AG04450 (cell line): ENCODE measurements around the gene CIITA. TPM values are rescaled to one million over a fixed set of nuclear protein-coding genes. Genes with fewer than 3 reads are reported as not detected.
A peak's percentile ranks its signal among the peaks of the same experiment; 100 is the strongest.

ENCODE experiments used
- CTCF ChIA-PET: fragments of 300-600, 350-600 bp; formaldehyde crosslinking; extraction: SDS; loops from one replicate; lab custom pipeline; 2022; ENCODE audit warnings: antibody characterized with exemption, inconsistent platforms; lab: Charles Lee
- POLR2A ChIA-PET: fragments of 350-600 bp; formaldehyde crosslinking; extraction: SDS; loops from one replicate; lab custom pipeline; 2021; ENCODE audit warnings: antibody characterized with exemption, inconsistent platforms; lab: Yijun Ruan, JAX
- DNase-seq: peaks from one replicate; pipeline ENCODE4 v3.0.0-alpha.2; 2011; ENCODE audit warnings: low read depth, low spot score
- H3K27ac ChIP-seq: one replicate; pipeline ENCODE4 v1.5.1; 2012; ENCODE audit warnings: low read depth, low read length, control low read depth
- H3K27me3 ChIP-seq: one replicate; pipeline ENCODE4 v1.6.0; 2012; ENCODE audit warnings: low read length; ENCODE audit not compliant: control insufficient read depth, insufficient read depth
- H3K4me3 ChIP-seq: 2 replicates; pipeline ENCODE4 v1.5.1; 2011; ENCODE audit warnings: mild to moderate bottlenecking, low read depth, low read length, control low read depth
- H3K9me3 ChIP-seq: 2 replicates; pipeline ENCODE4 v1.5.1; 2012; ENCODE audit warnings: low read length; ENCODE audit not compliant: control insufficient read depth, insufficient read depth
- polyA plus RNA-seq: library from polyadenylated mRNA; depleted of rRNA; stranded (reverse); fragments of >200 nt; gene quantifications from 2 replicates; pipeline ENCODE4 v1.2.3, GENCODE V29; 2011; rRNA removed
- TF ChIP-seq, protein P1 (sequence below): IDR thresholded peaks from 2 replicates; pipeline ENCODE4 v1.5.1; 2011; ENCODE audit warnings: low read depth, low read length, control low read depth, inconsistent platforms

CIITA gene
- polyA plus RNA-seq, 1 experiment = 0.04 TPM

DNA sequence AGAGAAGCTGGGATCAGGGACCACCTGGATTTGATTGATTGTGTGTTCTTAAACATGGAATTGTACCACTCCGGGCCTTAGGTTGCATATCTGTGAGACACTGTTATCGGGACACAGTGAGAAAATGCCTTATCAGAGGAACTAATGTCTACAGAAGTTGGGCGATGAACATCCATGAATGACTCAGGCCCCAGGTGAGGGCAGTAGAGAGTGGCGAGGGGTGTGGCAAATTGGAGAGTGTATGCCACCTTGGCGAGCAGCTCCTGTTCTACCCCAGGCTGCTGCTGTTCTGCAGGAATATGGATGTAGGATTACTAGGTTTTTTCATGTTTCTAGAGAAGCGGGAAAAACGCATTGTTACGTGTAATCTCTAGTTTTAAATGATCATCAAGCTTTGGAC lies 106.2 kb downstream of the CIITA start:
- POLR2A ChIA-PET = interaction anchor here (0.5 to 3.3 kb wide), 5 partner anchors 22 to 836 kb away, joined by 3 to 16 read pairs (median 4); partner anchors contain the start of gene SOCS1

DNA sequence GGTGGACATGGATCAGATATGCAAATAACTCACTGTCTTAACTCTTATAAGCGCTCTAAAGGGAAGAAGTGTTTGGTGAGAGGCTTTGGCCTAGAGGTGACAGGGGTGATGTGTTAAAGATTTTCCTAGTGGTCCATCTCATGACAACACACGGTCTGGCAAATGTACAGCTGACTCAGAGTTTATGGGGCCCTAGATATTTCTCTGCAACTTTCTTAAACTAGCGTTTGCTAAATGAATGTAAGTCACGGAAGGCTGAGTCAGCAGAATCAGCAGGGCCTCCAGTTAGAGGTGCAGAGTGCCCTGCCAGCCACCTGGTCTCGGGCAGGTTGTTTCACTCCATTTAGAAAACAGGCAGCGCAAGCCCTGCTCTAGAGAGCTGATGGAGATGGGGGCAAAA lies 107.5 kb downstream of the CIITA start:
- no peak overlapping the region for H3K4me3 ChIP-seq
- ChIA-PET POLR2A (interaction anchor here (0.6 to 3.3 kb wide), 5 partner anchors 21 to 271 kb away, joined by 3 to 16 read pairs (median 4); partner anchors contain the start of gene SOCS1), CTCF (interaction anchor here (0.8 to 1.9 kb wide), 5 partner anchors 13 to 274 kb away, joined by 3 to 10 read pairs (median 7); partner anchors contain the start of gene SOCS1)
- peak overlapping the region; percentile 58 for H3K27ac ChIP-seq
- no peaks in the 10 kb centered on the region for H3K27me3 ChIP-seq
- H3K9me3 ChIP-seq = no peaks in the 10 kb centered on the region
- DNase-seq = peak; percentile 65
- TF ChIP-seq, protein P1, sequence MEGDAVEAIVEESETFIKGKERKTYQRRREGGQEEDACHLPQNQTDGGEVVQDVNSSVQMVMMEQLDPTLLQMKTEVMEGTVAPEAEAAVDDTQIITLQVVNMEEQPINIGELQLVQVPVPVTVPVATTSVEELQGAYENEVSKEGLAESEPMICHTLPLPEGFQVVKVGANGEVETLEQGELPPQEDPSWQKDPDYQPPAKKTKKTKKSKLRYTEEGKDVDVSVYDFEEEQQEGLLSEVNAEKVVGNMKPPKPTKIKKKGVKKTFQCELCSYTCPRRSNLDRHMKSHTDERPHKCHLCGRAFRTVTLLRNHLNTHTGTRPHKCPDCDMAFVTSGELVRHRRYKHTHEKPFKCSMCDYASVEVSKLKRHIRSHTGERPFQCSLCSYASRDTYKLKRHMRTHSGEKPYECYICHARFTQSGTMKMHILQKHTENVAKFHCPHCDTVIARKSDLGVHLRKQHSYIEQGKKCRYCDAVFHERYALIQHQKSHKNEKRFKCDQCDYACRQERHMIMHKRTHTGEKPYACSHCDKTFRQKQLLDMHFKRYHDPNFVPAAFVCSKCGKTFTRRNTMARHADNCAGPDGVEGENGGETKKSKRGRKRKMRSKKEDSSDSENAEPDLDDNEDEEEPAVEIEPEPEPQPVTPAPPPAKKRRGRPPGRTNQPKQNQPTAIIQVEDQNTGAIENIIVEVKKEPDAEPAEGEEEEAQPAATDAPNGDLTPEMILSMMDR = no peak

More for the DNA sequence above, 106.2 kb downstream of the CIITA start:
- TF ChIP-seq, protein P1 = 0 out of 2 replicates have a peak, but pooled peaks have one; percentile 4
- no peak overlapping the region for H3K27ac ChIP-seq
- H3K27me3 ChIP-seq = no peaks in the 10 kb centered on the region
- no peaks in the 10 kb centered on the region for H3K9me3 ChIP-seq
- no peak for DNase-seq
- CTCF ChIA-PET = interaction anchor here (0.5 to 1.9 kb wide), 2 partner anchors 12 to 209 kb away, joined by 3 to 7 read pairs; no protein-coding TSS in a partner anchor
- no peak overlapping the region for H3K4me3 ChIP-seq

Other genes starting within 250 kb of the CIITA start
- gene TEKT5, start 182.3 kb upstream of the CIITA start, polyA plus RNA-seq = 0.05 and 0.15 TPM in 2 replicates
- 23.0 and 23.6 TPM in 2 replicates for gene NUBP1, start 133.4 kb upstream of the CIITA start, polyA plus RNA-seq
- gene TVP23A, start 58.4 kb upstream of the CIITA start, polyA plus RNA-seq = not detected in 2 replicates
- 37.3 and 49.3 TPM in 2 replicates for gene DEXI, start 65.3 kb downstream of the CIITA start, polyA plus RNA-seq
- 11.9 and 13.7 TPM in 2 replicates for gene CLEC16A, start 67.4 kb downstream of the CIITA start, polyA plus RNA-seq